HEK293T (cell line): ENCODE data around the gene MGAT5B.
"Not testable (repeated sequence)": the region's sequence is repeated elsewhere in the genome, so short reads cannot be mapped to it uniquely, and the experiment has no call there.

Source experiments
- BHLHE40 ChIP-seq: fragments of 450-650 bp; IDR thresholded peaks from 2 replicates; pipeline ENCODE4 v1.6.1; 2016; ENCODE audit warnings: mild to moderate bottlenecking, moderate library complexity, borderline replicate concordance
- CTBP1 ChIP-seq: fragments of 450-650 bp; IDR thresholded peaks from 2 replicates; pipeline ENCODE4 v1.6.1; 2016; ENCODE audit warnings: borderline replicate concordance
- ELF4 ChIP-seq: fragments of 450-650 bp; IDR thresholded peaks from 2 replicates; pipeline ENCODE4 v1.6.1; 2017; ENCODE audit warnings: antibody characterized with exemption
- FOXK2 ChIP-seq: fragments of 450-650 bp; IDR thresholded peaks from 2 replicates; pipeline ENCODE4 v1.6.1; 2016; ENCODE audit warnings: mild to moderate bottlenecking
- SP1 ChIP-seq: fragments of 450-650 bp; IDR thresholded peaks from 2 replicates; pipeline ENCODE4 v1.6.1; 2017

- TF ChIP-seq FOXK2, BHLHE40, CTBP1, ELF4, SP1: not testable (repeated sequence)
Observed at GRCh38 chr17:76843068-76843467, 25.1 kb upstream of the MGAT5B start.
